HepG2 (cell line): ENCODE data around the gene SLC25A15. TPM values are rescaled to one million over a fixed set of nuclear protein-coding genes. Genes with fewer than 3 reads are reported as not detected.

Experiments
- ATRX ChIP-seq: sonication (generic); formaldehyde crosslinking; IDR thresholded peaks from 2 replicates; pipeline ENCODE4 v1.4.0; 2020; ENCODE audit warnings: missing genetic modification reagents, borderline replicate concordance
- DRAP1 ChIP-seq: IDR thresholded peaks from 2 replicates; pipeline ENCODE4 v1.6.1; 2016; ENCODE audit warnings: missing genetic modification reagents, missing compliant biosample characterization
- FOXP1 ChIP-seq, 2 experiments: fragments of 450-650 bp in 1 of 2; IDR thresholded peaks; 2 replicates each; pipeline ENCODE4 v1.6.1; 2017 to 2018; ENCODE audit warnings: antibody characterized with exemption in 1 of 2
- MED1 ChIP-seq: sonication (generic); formaldehyde crosslinking; IDR thresholded peaks from 2 replicates; pipeline ENCODE4 v1.4.0; 2020; ENCODE audit warnings: missing genetic modification reagents
- NFYB ChIP-seq: sonication (generic); formaldehyde crosslinking; IDR thresholded peaks from 2 replicates; pipeline ENCODE4 v1.4.0; 2020; ENCODE audit warnings: missing genetic modification reagents
- POLR2G ChIP-seq: fragments of 200-400 bp; formaldehyde crosslinking; IDR thresholded peaks from 2 replicates; pipeline ENCODE4 v1.6.1; 2018; ENCODE audit warnings: mild to moderate bottlenecking, low read depth, low read length, moderate library complexity
- RNF219 ChIP-seq: sonication (generic); formaldehyde crosslinking; IDR thresholded peaks from 2 replicates; pipeline ENCODE4 v1.5.0; 2020; ENCODE audit warnings: mild to moderate bottlenecking, missing genetic modification reagents
- SALL1 ChIP-seq: sonication (generic); formaldehyde crosslinking; IDR thresholded peaks from 2 replicates; pipeline ENCODE4 v1.8.0; 2022; ENCODE audit warnings: mild to moderate bottlenecking, missing genetic modification reagents
- YEATS2 ChIP-seq: sonication (generic); formaldehyde crosslinking; IDR thresholded peaks from 2 replicates; pipeline ENCODE4 v1.4.0; 2020; ENCODE audit warnings: missing genetic modification reagents, borderline replicate concordance
- ZNF776 ChIP-seq: sonication (generic); formaldehyde crosslinking; IDR thresholded peaks from 2 replicates; pipeline ENCODE4 v1.4.0; 2020; ENCODE audit warnings: mild to moderate bottlenecking, missing genetic modification reagents
- polyA plus RNA-seq, 8 experiments: library from polyadenylated mRNA; depleted of rRNA in 3 of 8; stranded (reverse) in 7 of 8; unstranded in 1 of 8; fragments of >200 nt; fragmentation: Illumina TruSeq in 4 of 8; extraction: Trizol in 4 of 8; gene quantifications; 2 replicates each; pipeline versions ENCODE4 v1.2.1 to v1.2.3, GENCODE V29; 2011 to 2016; ENCODE audit warnings: low read depth in 4 of 8, missing spikeins in 1 of 8, mixed read lengths in 1 of 8; ENCODE audit not compliant: insufficient read depth in 1 of 8
- total RNA-seq, 5 experiments: library from RNA; depleted of rRNA; stranded (reverse); fragments of >200 nt; fragmentation: Illumina TruSeq; extraction: Trizol; gene quantifications; 2 replicates each; pipeline ENCODE4 v1.2.3, GENCODE V29; 2016; ENCODE audit warnings: low read depth in 1 of 5
- TF ChIP-seq, protein P1 (sequence below): sonication (generic); formaldehyde crosslinking; IDR thresholded peaks from 2 replicates; pipeline ENCODE4 v1.4.0; 2020; ENCODE audit warnings: mild to moderate bottlenecking, missing genetic modification reagents

Gene SLC25A15
- total and polyA plus RNA-seq, 2 of the 13 experiments (the other 11 are each of a cell fraction or from before 2014, with no cell fraction given), result 17.3 to 39.1 TPM

GRCh38 chr13:40772765-40773473 is 16.5 kb upstream of the SLC25A15 start (continued):
- no peak for TF ChIP-seq RNF219 (CRISPR knock-in tag)
- 0 out of 2 replicates have a peak, but pooled peaks have one; percentile 28 for TF ChIP-seq MED1 (CRISPR knock-in tag)
- TF ChIP-seq POLR2G, result 0 out of 2 replicates have a peak, but pooled peaks have one; percentile 27
- 0 out of 2 replicates have a peak, but pooled peaks have one; percentile 36 for TF ChIP-seq DRAP1 (CRISPR knock-in tag)
- peak; percentile 40 for TF ChIP-seq NFYB (CRISPR knock-in tag)
- no peak for TF ChIP-seq ATRX (CRISPR knock-in tag)
- no peak for TF ChIP-seq FOXP1 (IDR thresholded peaks at IDR 0.05)
- peak; percentile 23; the same call in 1 of the 2 replicates for TF ChIP-seq FOXP1 (CRISPR knock-in tag; IDR thresholded peaks at IDR 0.05)
- TF ChIP-seq YEATS2 (CRISPR knock-in tag), result no peak
- TF ChIP-seq ZNF776 (CRISPR knock-in tag), result no peak
- TF ChIP-seq SALL1 (CRISPR knock-in tag), result 0 out of 2 replicates have a peak, but pooled peaks have one; percentile 25
- TF ChIP-seq, protein P1, sequence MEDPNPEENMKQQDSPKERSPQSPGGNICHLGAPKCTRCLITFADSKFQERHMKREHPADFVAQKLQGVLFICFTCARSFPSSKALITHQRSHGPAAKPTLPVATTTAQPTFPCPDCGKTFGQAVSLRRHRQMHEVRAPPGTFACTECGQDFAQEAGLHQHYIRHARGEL (CRISPR knock-in tag), result no peak
- TF ChIP-seq, all 625 proteins: peak for 25
